NK-92 treated with Interleukin-12 subunit alpha and Interleukin-12 subunit beta, amount 100 ng/mL, for 24 hours (cell line): ENCODE measurements around the gene COL23A1.

Source experiments
- DNase-seq: peaks from one replicate; lab custom pipeline; 2025; lab: John Stamatoyannopoulos, UW

The COL23A1 gene

GRCh38 chr5:178434016-178434761 is 156.0 kb downstream of the COL23A1 start:
- DNase-seq: no peak

DNA sequence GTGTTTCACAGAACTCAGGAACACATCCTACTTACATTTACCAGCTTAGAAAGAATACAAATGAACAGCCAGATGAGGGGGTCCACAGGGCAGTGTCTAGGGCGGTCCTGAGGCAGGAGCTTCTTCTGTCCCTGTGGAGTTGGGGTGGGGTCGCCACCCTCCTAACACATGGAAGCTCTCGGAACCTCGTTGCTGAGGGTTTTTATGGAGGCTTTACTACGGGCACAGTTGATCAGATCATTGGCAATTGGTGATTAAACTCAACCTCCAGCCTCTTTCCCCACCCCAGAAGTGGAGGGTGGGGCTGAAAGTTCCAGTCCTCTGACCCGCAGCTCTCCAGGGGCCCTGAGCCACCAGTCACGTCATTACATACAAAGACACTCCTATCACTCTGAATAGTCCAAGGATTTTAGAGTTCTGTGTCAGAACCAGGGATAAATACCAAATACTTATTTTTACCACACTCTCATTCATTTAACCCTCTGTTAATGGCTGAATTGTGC is 156.9 kb downstream of the COL23A1 start:
- DNase-seq: no peak

DNA sequence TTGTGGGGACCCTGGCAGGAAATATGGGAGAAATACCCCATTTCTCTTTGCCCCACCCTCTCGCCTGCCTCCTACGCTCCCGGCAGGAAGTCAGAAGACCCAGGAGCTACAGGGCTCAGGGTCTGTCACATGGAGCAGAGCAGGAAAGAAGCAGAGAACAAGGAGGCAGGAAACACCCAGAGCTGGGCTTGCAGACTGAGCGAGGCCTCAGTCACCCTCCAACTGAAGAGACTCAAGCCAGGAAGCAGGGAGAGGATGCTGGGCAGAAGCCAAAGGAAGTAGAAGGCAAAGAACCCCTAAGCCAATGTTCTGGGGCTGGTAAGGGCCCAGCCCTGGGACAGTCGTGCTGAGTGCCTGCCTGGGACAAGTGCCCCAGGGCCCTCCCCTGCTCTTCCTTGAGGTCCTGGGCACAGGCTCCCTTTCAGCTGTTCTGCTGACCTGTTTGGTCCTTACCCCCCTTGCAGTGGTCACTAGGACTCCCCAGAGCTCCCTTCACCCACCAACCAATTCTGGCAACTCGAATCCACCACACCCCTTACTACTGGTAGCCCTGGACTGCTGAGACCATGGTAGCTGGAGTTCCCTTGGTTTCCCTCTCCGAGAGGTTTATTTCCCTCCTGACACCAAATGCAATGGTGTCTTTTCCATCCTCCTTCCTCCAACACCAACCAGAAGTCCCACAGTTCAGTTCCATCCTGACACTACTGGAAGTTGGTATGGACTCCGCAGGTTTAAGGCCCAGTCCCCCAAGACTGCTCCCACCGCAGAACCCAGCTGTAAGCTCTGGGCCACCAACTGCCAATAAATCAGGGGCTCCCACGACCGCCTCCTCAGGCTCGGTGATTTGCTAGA is 157.5 kb downstream of the COL23A1 start:
- no peak for DNase-seq

DNA sequence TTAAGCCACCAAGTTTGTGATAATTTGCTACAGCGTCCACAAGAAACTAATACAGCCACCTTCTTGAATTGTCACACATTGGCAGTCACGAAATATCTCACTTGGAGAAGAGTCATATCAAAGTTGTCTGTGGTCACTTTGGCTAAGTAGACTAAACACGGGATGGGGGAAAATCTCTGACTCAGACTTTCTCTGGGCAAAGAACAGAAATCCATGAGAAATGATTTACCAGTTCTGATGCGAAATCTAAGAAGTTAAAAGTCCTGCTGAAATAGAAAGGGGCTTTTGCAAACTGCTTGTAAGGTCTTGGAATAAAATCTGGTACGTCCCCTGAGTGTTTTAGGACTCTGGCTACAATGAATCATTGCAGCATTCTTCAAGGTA is 158.4 kb downstream of the COL23A1 start:
- DNase-seq: no peak

GRCh38 chr5:178431063-178431781 is 159.0 kb downstream of the COL23A1 start:
- no peak for DNase-seq

- DNase-seq: no peak
Observed at GRCh38 chr5:178430186-178431062, 159.8 kb downstream of the COL23A1 start.

DNA sequence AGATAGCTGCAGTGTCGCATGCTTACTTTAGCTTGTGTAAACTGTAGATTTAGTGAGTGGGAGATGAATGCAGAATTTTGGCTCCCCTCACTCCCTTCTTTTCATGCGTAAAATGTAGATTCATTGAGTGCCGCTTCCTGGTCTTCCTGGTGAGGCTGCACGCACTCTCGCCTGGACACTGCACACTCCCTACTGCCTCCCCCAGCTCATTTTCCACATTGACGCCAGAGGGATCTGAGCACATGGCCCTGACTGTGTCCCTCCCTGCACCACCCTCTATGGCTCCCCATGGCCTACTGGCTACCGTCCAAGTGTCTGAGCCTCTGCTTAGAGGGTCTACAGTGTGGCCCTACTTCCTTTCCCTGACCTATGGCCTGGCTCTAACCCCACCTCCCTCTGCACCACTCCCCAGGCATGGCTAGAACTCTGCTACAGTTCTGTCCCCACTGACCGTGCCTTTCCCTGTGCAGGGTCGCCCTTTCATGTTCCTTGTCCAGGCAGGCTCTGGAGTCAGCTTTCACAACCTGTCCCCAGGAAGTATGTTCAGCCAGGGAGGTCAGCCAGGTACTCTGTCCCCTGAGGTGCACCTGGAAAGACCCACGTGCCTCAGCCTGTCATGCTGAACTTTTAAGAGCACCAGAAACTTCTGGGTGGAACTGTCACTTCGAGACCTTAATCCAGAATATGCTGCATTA is 160.6 kb downstream of the COL23A1 start:
- no peak for DNase-seq

- DNase-seq: no peak
Observed at GRCh38 chr5:178429156-178429468, 161.1 kb downstream of the COL23A1 start.

GRCh38 chr5:178428341-178429155 is 161.6 kb downstream of the COL23A1 start:
- no peak for DNase-seq

- DNase-seq: no peak
Observed at GRCh38 chr5:178427576-178428197, 162.5 kb downstream of the COL23A1 start.

DNA sequence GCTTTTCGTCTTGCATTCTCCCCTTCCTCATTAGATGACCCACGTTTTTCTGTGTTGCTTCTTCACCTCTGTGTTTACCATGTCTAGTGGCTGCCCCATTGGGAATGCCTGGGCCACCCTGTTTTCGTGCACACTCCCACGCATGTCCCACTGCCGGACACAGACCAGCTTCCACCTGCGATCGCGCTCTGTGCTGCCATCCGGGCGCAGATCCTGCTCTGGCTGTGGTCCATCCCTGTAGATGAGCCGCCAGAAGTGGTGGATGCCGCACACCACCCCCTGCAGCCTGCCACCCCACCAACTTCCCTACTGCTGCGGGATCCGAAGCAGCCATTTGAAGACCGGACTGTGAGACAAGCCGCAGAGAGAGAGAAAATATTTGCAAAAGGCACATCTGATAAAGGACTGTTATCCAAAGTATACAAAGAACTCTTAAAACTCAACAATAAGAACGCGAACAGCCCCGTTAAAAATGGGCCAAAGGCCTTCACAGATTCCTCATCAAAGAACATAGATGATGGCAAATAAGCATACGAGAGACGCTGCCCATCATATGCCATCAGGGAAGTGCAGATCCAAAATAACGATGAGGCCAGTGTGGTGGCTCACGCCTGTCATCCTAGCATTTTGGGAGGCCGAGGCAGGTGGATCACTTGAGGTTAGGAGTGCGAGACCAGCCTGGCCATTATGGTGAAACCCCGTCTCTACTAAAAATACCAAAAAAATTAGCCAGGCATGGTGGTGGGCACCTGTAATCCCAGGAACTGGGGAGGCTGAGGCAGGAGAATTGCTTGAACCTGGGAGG is 163.7 kb downstream of the COL23A1 start:
- no peak for DNase-seq

DNA sequence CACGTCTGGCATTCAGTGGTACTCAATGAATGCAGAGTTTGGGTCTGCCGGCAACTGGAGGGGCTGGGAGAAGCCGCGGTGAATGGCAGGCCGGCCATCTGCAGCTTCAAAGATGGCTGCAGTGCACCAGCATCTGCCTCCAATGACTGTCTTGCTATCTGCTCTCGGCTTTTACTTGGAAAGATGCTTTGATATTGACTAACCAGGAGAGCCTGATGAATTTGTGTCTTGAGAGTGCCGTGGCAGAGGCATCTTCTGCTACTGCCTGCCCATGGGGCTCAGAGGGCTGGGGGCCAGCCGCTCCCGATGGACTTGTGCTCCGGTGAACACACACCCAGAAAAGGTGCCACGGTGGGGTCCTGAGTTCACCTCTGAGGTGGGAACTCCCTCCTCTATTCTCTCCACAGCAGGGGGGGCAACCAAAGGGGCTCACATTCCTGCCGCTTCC is 164.5 kb downstream of the COL23A1 start:
- DNase-seq: no peak

GRCh38 chr5:178424810-178425177 is 165.4 kb downstream of the COL23A1 start:
- DNase-seq: no peak

DNA sequence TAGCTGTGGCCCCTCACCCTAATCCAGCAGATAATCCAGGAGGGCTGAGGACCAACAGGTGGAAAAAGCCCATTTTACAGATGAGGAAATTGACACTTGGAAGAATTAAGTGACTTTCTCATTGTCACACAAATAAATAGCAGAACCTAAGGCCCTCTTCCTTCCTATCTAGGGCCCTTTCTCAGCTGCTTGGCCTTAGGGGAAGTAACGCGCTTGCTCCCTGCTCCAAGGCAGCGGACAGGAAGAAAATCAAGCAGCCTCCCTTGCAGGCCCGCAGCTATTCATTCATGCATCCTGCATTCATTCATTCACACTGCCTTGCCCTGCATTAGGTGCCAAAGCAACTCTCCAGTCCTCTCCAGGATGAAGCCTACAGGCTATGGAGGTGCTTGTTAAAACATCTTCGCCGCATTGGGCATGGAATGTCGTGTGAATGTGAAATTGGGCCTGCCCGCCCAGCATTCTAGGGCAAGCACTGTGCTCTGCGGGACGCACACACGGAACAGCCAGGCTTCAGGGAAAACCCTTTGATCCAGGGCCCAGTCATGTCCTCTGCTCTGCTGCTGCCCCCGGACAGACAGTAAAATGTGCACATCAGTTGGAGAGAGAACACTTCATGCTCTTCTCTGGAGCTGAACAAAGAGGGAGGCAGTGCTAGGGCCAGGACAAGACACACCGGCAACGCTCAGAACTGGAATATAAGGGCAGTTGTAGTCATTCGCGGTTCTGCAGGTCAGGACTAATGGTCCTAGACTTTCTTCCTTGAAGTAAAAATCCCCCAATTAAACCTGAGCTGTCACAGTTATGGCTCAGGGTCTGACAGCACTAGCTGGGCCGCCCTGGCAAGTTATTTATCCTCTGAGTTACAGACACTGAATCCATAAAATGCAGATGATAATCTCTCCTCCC is 166.0 kb downstream of the COL23A1 start:
- no peak for DNase-seq

- DNase-seq: no peak
Observed at GRCh38 chr5:178423431-178423830, 166.8 kb downstream of the COL23A1 start.

GRCh38 chr5:178422400-178422775 is 167.8 kb downstream of the COL23A1 start:
- no peak for DNase-seq

DNA sequence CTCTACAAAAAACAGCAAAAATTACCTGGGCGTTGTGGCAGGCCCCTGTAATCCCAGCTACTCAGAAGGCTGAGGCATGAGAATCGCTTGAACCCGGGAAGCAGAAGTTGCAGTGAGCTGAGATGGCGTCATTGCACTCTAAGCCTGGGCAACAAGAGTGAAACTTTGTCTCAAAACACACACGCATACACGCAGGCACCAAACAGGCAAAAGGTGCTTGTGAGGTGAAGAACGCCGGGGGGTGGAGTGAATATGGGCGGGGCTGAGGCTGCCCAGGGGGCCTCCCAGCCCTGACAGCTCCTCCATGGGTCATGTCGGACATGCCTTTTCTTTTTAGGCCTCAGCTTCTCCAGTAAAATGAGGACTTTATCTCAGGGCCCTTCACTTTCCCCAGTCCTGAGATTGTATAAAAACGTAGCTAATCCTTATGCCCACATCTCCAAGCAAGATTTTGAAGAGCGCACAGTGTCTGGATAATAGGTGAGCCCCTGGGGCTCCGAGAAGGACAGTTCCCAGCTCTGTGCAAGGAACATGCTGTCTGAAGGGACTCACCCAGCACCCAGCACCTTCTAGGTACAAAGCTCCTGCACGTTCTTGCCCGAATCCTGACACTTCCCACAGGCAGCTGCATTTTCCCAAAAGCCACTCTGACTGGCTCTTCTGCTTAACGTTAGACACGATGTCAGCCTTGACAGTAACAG is 168.3 kb downstream of the COL23A1 start:
- DNase-seq: no peak
